Stimulated activated CD4-positive, alpha-beta T cell treated with anti-CD3 and anti-CD28 coated beads, Interleukin-1b, Interleukin-23, amount 100 ng/mL, for 24 hours (primary cell): ENCODE results near the gene PER2.

Experiments
- DNase-seq, 4 experiments: peaks; one replicate each; pipeline ENCODE4 v3.0.0-alpha.2; 2020; ENCODE audit warnings: low read depth in 4 of 4, low spot score in 1 of 4

The PER2 gene

DNA sequence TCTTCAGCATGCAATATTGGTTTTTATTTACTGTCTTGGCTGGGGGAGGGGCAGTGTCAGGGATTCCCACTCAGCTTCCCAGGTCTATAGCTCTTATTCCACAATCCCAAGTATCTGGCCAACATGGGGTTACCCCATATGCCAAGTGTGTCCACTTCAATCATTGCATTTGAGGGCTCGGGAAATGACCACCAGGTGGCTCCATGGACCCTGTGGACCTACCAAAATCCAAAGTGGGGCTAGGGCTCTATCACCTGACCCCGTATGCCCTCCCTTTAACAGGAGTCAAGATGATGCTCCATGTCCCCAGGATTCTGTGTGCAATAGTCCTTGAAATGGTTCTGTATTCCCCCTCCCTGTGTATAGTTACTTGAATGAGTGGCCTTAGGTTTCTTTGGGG, 19.8 kb upstream of the PER2 start:
- DNase-seq, result no peak

DNA sequence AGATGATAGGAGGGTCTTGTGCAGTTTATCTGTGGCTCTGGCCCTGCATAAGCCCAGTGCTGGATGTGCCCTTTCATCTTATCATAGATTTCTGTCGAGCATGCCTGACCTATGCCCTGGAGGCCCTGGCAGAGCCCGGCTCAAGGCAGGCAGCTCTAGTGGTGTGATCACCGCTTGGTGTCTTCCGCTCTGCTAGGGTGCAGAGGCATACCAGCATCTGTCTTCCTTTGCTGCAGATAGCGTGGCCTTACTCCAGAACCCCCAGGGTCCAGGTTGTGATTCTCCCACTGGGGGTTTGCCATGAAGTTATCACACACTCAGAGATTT, 18.2 kb upstream of the PER2 start:
- DNase-seq, result no peak

DNA sequence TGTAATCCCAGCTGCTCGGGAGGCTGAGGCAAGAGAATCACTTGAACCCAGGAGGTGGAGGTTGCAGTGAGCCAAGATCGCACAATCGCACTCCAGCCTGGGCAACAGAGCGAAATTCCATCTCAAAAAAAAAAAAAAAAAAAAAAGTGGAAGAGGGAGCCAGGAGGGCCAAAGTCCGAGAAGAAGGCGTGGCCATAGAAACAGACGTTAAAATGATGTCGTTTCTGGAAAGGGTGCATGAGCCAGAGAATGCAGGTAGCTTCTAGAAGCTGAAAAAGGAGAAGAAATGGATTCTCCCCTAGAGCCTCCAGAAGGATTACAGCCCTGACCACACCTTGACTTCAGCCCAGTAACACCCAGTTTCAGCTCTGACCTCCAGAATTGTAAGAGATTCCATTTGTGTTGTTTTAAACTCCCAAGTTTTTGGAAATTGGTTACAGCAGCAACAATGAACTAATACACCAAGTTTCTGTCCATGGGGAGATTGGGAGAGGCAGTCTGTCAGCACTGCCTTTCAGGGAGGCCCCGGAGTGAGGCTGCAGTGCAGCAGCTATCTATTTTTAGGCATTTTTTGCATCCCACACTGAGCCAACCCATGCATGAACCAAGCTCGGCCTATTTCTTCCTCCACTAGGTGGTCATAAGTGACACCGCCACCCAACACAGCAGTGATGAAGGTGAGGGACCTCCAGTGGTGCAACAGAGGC, 17.7 kb upstream of the PER2 start:
- DNase-seq, result no peak

DNA sequence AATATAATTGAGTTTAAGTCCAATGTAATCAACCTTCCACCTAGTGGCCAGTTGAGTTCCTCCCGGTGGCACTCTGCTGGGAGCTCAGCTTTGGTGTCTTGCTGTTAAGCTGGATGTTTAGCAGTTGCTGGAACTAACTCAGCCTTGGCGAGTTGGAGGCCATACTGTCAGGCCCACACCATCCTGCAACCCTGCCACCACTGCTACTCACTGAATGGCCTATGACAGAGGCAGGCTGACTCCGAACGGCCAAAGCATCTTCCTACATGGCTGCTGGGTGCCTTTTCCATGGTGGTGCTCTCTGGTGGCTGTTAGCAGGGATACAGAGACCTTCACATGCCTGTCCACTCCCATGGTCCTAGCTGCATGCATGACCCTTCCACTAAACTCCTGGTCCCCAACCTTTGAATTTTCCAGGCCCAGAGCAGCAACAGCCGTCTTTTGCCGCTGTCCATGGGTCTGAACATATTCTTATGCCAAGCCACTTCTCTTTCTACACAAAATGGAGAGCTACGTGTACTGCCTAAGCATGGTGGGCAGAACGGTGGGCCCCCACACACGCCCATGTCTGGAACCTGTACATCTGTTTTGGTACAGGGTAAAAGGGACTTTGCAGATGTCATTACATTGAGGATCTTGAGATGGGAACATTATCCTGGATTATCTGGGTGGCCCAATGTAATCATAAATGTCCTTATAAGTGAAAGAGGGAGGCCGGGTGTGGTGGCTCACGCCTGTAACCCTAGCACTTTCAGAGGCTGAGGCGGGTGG, 16.9 kb upstream of the PER2 start:
- no peak for DNase-seq

DNA sequence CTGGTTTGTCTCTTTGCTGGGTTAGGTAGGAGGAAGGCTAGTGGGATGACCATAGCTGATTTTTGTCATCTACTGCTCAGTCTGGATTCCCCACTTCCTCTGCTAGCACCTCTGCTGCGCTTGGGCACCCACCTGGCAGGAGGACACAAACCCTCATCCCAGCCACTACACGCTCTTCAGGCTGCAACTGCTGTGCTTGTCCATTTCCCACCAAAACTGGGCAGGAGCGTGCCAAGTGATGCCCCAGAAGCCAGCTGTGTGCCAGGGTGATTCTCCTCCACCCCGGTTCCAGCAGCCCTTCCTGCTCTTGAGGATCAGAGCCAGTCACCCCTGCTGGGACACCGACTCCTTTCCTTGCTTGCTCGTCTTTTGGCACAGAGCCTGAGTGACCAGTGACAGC, 15.7 kb upstream of the PER2 start:
- no peak for DNase-seq

DNA sequence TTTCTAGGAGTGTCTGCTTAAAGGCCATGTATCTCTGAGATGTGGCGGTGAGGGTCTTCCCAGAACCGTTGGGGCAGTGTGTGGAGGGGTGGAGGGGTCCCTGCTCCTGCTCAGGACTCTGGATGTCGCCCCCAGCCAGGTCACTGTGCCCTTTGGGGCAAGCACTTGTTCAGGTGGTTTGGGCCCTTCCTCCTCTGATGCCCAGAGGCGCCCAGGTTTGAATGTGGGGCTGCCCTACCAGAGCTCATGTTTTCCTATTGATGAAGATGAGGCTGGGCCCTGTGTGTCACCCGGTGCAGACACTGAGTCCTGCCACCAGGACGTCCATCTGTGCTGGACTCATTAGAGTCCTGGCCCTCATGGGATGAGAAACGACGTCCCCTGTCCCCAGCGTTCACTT, 14.3 kb upstream of the PER2 start:
- no peak for DNase-seq

DNA sequence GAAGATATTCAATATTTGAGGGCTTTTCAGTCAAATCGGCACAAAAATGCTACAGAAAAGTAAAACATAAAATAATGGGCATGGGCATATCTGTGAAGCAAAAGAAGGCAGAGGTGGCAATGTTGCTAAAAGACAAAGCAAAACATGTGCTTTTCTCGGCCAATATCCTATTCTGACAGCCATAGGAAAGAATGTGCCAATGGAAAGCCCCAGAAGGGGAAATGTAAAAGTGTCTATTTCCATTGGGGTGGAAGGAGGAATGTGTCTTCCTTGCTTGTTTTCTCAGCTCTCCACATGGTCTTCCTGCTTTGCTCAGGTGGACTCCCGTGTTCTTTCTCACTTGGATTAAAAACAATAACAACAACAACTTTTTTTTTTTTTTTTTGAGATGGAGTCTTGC, 13.7 kb upstream of the PER2 start:
- DNase-seq, result no peak

GRCh38 chr2:238299803-238300202, 11.4 kb upstream of the PER2 start:
- no peak for DNase-seq

DNA sequence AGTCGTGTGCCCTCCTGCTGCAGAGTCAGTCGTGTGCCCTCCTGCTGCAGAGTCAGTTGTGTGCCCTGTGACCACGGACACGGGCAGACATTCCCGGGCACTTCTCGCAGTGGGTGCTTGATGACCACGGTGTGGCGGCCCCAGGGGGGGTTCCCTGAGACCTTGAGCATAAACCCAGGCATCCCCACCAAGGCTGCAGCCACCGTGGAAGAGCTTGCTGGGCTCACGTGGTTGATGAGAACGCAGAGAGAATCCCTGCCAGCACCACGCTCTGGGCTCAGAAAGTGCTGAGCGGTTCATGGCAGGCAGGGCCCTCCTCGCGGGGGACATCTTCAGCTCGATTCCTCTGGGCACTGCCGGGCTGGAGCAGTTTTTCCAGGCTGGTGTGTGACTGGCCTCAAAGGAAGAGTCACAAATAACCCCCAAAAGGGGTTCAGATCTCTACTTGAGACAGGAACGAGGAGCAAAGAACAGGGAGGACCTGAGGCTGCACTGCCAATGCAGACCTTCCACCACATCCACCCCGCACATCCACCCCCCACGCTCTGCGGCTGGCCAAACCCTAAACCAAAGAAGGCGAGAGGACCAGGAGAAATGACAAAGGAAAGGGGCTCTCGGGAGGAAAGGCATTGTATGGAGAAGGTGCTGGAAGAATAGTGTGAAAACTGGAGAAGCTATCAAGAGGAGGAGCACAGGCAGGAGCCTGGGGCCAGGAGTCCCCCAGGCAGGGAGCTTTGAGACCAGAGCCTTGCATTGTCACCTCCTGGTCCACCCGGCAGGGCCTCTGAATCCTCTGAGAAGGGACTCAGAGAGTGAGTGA, 8.4 kb upstream of the PER2 start:
- no peak for DNase-seq

- DNase-seq, result no peak
These were observed 7.0 kb upstream of the PER2 start for GRCh38 chr2:238295144-238296112.

GRCh38 chr2:238294393-238295143, 6.2 kb upstream of the PER2 start:
- DNase-seq, result no peak

DNA sequence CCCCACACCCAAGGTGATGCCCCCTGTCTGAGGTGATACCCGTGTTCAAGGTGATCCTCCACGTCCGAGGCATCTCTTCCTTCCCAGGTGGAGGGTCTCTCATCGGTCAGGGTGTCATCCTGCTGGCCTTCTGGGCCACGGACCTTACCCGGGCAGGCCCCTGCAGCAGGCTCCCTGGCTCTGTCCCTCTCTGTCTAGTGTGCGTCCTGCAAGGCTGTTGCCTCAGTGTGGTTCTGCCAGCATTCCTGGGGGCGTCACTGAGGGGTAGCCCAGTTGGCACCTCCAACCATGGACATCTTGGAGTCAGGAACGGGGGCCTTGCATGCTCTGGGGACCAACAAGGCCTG, 5.6 kb upstream of the PER2 start:
- no peak for DNase-seq

- DNase-seq, result no peak
These were observed 3.3 kb upstream of the PER2 start for GRCh38 chr2:238291550-238292281.

DNA sequence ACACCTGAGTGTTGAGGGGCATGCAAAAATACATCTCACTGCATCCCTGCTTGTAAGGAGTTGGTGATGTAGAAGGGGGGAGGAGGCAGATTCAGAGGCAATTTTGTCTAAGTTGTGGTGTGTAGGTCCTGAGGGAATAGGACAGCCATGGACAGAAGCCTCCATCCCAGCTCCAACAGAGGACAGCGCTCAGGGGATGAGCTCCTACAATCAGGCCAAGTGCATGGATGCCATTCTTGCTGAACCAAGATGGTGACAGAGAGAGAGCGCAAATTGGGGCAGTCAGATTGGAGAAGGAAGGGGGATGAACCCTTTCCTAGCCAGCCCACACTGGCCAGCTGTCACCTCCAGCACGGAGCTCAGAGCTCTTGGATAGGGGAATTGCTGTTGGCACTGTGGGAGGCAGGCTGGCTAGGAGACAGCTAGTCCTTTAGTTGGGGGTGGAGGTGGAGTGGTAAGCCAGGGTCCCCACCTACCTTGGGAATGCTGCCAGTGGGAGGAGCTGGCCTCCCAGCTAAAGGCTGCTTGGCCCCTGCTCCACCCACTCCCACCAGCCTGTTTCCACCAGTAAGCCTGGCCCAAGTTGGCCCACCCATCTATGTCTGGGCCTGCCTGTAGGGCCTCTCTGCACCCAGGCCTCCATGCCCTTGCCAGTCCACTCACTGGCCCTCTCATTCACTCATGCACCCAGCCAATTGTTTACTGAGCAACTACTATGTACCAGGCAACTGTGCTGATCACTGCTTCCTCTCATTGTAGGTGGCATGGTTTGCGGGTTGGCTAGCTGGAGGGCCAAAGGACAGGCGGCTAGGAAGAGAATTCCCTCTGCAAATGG, 2.5 kb upstream of the PER2 start:
- DNase-seq, result no peak

DNA sequence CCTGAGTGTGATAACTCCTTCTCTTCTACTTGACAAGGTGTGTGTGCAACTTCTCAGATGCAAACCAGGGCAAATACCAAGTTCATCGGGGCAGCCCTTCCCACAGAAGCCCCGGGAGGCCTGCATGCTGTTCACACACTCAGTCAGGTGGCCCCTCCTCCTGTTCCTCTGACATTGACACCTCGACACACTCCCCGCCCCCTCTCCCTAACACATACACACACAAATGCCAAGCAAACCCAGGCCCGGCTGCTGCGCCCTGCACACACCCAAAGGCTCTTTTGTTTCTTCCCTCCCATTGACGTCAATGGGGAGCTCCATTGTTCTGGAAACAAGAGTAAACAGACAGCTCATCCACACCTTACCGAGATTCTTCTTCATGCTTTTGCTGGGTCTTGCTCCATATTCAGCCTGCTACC, 1.7 kb upstream of the PER2 start:
- DNase-seq, result no peak

- no peak for DNase-seq
These were observed 1.2 kb upstream of the PER2 start for GRCh38 chr2:238289574-238289973.

DNA sequence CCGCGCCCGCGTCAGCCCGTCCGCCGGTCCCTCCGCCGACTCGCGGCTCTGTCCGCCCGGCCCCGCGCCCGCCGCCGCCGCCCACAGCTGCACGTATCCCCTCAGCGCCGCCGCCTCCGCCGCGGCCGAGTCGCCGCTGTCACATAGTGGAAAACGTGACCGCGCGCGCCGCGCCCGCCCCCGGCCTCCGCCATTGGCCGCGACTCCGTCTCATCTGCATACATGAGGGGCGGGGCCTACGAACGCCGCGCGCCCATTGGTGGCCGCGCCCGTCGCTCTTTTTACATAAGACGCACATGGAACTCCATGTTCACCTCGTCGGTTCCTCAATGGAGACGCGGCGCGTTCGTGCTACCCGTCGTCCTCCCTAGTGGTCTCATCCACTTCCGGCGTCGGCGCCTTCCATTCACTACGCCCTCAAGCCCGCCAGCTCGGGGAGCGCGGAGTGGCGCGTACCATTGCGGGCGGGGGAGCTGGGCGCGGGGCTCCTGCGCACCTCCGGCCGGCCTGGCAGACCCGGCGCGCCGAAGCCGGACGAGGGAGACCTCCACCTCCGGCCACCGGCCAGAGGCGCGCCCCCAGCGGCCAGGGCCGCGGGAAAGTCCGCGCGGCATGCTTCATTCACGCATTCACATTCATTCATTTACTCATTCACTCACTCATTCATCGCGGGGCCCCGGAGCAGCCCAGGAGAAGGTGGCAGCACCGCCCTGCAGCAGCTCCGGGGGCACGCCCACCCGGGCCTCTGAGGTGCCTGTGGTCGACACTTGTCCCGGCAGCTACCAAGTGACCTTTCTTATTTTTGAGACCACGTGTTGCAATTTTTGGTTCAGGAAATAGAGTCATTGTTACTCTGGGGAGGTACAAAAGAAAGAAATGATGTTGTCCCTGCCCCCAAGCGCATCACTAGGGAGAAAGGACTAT, 502 bp upstream of the PER2 start:
- DNase-seq, result peak; percentile 84 to 94 (median 92)
